ENCODE results near the gene SLC12A3.
"Not testable (repeated sequence)": the region's sequence is repeated elsewhere in the genome, so short reads cannot be mapped to it uniquely, and the experiment has no call there.

SLC12A3 gene

DNA sequence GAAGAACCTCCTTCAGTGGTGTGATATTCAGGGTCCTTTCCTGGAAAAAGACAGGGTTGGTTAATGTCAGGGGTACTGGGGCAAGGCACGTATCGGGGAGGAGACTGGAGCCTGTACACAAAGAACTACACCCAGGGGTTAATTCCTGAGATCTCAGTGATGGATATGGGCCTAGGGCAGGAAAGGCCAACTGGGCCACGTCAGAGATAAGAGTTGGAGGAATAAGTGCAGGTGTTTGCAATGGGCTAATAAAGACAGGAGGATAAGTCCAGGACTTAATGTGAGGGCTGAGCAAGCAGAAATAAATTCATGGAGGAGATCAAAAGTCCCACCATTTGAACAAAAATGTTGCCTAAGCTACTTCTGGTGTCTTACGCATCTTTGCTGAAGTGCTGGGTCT lies 56.6 kb downstream of the SLC12A3 start:
- no peak for DNase-seq (ENCODE audit: low read depth)

GRCh38 chr16:56923481-56924091 lies 58.6 kb downstream of the SLC12A3 start:
- DNase-seq (ENCODE audit: low read depth): no peak

DNA sequence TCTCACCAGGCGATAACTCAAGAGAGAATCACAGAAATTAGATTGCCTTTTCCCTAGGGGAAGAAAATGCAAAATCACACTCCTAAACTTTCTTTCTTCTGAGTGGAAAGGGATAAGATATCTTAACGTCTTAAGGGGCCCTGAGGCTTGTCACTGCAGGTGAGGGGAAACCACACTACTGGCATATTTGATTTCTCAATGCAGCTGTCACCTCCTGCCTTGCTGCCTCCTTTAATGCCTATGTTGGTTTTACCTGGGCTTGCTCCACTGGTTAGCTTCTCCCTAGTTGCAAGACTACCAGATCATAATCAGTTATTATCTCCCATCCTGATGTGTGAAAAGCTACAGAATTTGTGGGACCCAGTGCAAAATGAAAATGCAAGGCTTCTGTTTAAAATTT lies 62.5 kb downstream of the SLC12A3 start:
- no peak for DNase-seq (ENCODE audit: low read depth)

GRCh38 chr16:56929639-56930038 lies 64.6 kb downstream of the SLC12A3 start:
- no peak for DNase-seq (ENCODE audit: low read depth)

- no peak for DNase-seq (ENCODE audit: low read depth)
Observed at GRCh38 chr16:56930486-56931270, 65.7 kb downstream of the SLC12A3 start.

DNA sequence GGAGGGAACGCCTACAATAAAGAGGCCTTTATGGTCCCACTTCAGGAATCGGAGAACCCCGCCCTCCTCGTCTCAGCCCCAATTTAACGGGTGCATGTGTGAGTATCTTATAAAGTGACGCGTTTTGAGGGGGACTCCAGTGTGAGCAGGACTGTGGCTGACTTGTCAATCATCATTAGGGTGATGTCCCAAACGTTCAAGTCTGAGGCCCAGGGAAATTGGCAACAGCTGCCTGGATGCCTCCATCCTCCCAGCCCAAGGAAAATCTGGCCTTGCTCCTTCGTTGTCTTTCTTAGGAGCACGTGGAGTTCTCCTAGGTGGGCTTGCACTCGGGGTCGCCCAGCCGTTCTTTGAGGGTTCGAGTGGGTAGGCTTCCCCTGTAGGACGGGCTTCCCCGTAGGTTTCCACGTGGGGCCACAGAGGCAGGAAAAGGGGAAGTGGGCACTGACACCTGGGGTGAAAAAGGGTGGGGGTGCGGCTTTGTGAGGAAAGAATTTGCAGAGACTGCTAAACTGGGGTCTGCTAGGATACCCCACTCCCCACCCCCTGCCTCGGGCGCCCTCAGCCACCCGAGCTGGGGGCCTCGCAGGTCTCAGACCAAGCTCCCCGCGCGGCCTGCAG lies 66.4 kb downstream of the SLC12A3 start:
- DNase-seq (ENCODE audit: low read depth): no peak

DNA sequence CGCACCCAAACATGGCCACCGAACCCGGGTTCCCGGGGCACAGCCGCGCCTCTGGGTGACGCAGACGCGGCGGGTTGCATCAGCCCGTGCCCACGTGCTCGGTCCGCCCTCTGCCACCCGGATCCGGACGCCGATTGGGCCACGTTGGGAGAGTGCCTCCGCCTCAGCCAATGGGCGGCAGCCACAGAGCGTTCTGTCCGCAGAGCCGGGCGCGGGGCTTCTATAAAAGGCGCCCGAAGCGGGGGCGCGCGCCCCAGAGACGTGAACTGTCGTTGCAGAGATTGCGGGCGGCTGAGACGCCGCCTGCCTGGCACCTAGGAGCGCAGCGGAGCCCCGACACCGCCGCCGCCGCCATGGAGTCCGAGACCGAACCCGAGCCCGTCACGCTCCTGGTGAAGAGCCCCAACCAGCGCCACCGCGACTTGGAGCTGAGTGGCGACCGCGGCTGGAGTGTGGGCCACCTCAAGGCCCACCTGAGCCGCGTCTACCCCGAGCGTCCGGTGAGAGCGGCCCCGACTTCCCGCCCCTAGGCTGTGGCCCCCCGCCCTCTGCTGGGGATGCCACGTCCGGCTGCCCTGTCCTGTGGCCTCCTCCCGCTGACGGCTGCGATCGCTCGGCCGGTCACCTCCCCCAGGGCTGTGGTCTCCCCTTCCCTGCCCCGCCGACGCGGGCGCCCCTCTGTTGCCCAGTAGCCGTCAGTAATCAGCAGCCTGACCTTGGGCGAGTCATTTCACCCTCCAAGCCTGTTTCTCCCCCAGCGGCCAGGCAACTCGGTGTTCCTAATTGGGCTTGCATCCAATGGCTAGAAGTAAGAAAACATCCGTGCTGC lies 67.1 kb downstream of the SLC12A3 start, which contains the start of gene HERPUD1:
Gene HERPUD1, plus strand, starts transcription at position 251 of the 829 bp plus-strand sequence. Its CDS starts 103 bp downstream, at position 354.
- DNase-seq (ENCODE audit: low read depth): peak; percentile 99

GRCh38 chr16:56932721-56933619 lies 68.0 kb downstream of the SLC12A3 start:
- DNase-seq (ENCODE audit: low read depth): peak; percentile 4

DNA sequence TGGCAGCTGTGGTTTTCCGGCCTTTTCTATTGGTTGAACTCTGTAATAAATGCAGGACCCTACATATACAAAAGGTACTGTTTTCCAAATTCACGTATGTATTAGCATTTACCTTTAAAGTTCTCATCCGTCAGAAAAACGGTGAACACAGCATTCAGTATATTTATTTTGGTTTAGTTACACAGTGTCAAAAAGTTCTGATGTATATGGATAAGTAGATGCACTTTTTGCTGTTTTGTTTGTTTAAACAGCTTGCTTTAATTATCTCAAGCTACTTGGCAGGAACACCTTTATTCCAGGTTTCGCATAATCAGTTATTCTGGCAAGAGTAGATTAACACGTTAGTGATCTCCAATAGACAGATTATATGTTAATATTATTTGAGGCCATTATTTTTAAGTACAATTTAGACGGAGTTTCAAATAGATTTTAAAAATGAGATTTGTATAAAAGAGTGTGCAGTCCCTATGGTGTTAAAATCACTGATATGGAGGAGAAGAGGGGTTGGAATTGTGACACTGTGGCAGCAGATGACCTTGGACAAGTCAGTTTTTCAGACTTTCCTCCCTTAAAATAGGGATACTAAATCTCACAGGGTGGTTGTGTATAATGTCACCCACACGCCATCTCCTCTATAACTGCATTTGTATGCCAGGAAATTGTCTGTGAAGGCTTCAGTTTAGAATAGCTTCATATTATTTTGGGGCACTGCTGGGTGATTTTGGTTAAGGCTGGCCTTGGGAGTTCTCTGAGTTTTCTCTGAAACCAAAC lies 69.0 kb downstream of the SLC12A3 start:
- DNase-seq (ENCODE audit: low read depth): no peak

DNA sequence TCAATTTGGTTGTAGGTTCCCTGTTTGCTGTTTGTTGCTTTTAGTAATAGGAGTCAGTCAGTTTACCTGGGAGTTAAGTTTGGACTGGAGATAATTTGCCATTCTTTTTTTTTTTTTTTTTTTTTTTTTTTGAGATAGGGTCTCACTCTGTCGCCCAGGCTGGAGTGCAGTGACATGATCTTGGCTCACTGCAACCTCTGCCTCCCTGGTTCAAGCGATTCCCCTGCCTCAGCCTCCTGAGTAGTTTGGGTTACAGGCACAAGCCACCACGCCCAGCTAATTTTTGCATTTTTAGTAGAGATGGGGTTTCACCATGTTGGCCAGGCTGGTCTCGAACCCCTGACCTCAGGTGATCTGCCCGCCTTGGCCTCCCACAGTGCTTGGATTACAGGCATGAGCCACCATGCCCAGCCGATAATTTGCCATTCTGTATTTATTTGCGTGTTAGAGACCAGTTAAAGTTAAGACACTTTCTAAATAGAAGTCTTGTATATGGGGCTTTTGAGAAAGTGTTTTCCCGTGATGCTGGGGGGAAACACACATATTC lies 69.7 kb downstream of the SLC12A3 start:
- not testable (repeated sequence) for DNase-seq (ENCODE audit: low read depth)

DNA sequence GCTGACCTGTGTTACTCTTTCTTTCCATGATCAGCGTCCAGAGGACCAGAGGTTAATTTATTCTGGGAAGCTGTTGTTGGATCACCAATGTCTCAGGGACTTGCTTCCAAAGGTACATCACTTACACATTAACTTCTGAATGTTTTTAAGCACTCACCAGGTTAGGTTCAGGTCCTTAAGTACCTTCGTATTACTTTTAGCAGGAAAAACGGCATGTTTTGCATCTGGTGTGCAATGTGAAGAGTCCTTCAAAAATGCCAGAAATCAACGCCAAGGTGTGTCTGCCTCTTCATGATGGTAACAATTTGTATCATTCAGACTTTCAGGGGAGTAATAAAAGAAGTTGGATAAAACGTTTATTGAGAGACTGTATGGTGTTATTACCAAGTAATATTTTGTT lies 70.2 kb downstream of the SLC12A3 start:
- no peak for DNase-seq (ENCODE audit: low read depth)

DNA sequence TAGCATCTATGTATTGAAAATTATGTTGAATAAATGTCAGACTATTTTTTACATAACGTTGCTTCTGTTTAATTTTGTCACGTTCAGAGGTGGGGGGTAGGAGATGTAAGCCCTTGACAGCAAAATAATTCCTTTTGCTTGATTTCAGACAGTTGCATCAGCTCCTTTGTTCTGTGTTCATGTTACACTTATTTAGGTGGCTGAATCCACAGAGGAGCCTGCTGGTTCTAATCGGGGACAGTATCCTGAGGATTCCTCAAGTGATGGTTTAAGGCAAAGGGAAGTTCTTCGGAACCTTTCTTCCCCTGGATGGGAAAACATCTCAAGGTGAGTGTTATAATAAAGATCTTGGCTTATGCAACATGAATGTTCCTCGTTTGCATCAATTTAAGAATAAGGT lies 71.5 kb downstream of the SLC12A3 start:
- no peak for DNase-seq (ENCODE audit: low read depth)

GRCh38 chr16:56936950-56937349 lies 71.9 kb downstream of the SLC12A3 start:
- DNase-seq (ENCODE audit: low read depth): no peak

GRCh38 chr16:56938664-56939513 lies 73.9 kb downstream of the SLC12A3 start:
- peak; percentile 43 for DNase-seq (ENCODE audit: low read depth)

DNA sequence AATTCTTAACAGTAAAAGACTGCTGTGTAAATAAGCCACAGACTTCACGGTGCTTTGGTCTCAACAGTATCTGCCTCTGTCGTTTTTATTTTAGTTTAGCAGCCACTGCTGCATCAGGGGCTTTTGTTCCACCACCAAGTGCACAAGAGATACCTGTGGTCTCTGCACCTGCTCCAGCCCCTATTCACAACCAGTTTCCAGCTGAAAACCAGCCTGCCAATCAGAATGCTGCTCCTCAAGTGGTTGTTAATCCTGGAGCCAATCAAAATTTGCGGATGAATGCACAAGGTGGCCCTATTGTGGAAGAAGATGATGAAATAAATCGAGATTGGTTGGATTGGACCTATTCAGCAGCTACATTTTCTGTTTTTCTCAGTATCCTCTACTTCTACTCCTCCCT lies 74.8 kb downstream of the SLC12A3 start:
- no peak for DNase-seq (ENCODE audit: low read depth)

DNA sequence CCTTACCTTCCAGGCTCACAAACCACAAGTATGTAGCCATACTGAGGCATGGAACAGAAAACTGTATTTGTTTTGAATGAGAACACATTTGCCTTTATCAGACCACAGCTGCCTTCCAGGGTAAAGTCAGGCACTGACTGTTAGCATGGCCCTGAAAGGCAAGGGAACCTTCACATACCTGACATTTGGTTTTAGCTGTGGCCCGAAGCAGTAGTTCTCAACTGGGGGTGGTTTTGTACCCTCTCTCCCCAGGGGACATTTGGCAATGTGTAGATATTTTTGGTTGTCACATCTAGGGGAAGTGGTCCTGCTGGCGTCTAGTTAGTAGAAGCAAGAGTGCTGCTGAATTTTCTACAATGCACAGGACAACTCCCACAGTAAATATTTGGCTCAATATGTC lies 76.1 kb downstream of the SLC12A3 start:
- DNase-seq (ENCODE audit: low read depth): no peak

DNA sequence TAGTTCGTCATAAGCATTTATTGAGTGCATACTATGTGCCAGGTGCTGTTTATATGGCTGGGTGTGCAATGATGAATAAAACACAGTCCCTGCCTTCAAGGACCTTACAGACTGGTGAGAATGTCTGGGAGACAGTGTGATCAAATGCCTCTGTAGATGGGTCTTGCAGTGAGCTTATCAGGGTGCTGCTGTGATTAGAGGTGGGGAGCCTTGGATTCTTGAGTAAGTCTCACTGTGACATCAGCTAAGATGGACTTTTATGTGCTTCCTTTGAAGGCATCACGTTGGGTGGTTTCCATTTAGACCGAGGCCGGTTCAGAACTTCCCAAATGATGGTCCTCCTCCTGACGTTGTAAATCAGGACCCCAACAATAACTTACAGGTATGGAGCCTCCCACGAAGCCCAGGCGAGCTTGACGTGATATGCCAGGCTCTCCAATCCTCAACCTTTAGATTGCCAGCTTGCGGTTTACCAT lies 76.9 kb downstream of the SLC12A3 start:
- DNase-seq (ENCODE audit: low read depth): no peak

- DNase-seq (ENCODE audit: low read depth): no peak
Observed at GRCh38 chr16:56943761-56944375, 78.9 kb downstream of the SLC12A3 start.
